GM21737 (cell line): ENCODE data around the gene KAZN.

Experiments used
- ATAC-seq: cut with Tn5 transposase; IDR thresholded peaks from one replicate; pipeline ENCODE4 v1.9.1; 2021; ENCODE audit warnings: mild to moderate bottlenecking, moderate library complexity; ENCODE audit not compliant: unreplicated experiment

KAZN gene

GRCh38 chr1:14705824-14706223 is 107.3 kb downstream of the KAZN start:
- no peak for ATAC-seq

GRCh38 chr1:14706631-14707030 is 108.1 kb downstream of the KAZN start:
- no peak for ATAC-seq

GRCh38 chr1:14707531-14708445 is 109.3 kb downstream of the KAZN start:
- ATAC-seq: no peak

- no peak for ATAC-seq
Observed at GRCh38 chr1:14710331-14710730, 111.8 kb downstream of the KAZN start.

DNA sequence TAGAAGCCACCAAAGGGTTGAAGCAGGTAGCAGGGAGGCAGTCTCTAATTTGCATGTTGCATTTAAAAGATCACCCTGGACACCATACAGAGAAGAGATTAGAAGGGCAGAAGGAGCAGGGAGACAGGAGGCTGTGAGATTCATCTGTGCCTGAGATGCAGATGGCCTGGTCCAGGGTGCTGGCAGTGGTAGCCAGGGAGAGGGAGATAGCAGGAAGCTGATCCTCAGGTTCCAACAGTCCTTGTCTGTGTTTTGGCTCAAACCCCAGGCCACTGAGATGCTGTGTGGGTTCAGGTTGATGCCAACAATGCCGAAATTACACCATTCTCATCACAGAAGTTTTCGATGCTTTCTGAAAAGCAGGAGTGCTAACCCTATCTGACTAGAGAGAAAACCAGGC is 113.7 kb downstream of the KAZN start:
- ATAC-seq: no peak

GRCh38 chr1:14713077-14713476 is 114.6 kb downstream of the KAZN start:
- no peak for ATAC-seq

DNA sequence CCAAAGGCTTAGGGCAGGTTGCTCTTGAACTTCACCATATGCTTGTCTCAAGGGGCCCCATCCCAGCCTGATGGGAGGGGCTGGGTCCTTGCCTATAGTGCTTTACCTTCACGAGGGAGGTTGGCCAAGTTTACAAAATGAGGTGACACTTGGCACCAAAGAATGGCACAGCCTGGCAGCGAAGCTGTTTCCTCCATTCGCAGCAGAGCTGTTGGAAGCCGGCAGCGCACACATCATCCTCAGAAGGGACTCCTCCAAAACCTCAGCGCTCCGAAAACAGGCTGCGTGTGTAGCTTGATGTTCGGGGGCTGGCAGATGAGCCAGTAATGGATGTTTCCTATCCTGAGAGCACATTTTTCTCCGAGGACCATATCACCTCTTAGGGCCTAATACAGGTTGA is 116.8 kb downstream of the KAZN start:
- ATAC-seq: no peak

DNA sequence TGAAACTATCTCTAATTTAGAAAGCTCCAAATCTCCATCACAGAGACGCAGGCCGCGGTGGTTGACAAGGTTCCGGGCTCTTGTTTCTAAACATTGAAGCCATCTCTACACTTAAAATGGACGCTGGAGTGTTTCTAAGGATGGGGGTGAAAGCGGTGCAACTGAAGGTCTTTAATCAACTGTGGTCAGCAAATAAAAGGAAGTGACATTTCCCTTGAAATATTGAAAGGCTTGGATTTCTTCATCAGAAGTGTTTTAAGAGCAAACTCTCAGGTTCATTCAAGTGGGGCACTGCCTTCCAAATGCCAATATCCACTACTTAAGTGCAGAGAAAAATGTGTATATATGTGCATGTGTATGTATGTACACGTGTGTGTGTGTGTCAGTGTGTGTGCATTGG is 117.3 kb downstream of the KAZN start:
- ATAC-seq: no peak

GRCh38 chr1:14716474-14716873 is 118.0 kb downstream of the KAZN start:
- ATAC-seq: no peak

DNA sequence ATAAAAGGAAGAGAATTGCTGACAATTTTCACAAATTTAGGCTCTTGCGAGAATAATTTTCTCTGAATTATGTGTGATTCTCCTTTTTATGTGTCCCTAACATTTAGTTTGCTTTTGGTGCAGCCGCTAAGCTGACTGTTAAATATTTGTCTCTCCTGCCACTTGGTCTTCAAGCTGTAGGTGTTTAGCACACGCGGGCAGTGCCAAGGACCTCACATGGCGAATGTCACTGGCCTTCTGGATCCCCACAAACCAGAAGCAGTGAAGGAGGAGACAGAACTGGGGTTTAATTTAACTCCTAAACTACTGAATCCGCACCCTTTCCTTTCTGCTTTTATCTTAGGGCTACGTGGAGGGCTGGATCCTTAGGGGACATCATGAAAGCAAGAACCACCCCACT is 120.0 kb downstream of the KAZN start:
- no peak for ATAC-seq

DNA sequence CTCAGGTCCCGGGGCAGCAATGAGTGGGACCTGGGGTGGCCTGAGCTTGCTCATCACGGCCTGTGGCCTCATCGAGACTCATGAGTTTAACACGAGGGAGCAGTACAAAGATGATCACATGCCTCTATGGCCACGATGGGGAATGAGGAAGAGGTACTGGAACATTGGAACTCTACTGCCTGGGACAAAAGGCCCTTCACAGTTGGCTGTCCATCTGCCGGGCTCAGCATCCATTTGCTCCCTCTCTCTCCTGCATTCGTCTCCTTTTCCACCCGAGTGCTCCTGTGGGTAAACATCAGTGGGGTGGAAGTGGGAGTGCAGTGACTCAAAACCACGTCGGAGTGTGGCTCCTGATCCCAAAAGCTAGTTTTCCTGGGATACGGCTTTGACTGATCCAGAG is 124.9 kb downstream of the KAZN start:
- ATAC-seq: no peak

DNA sequence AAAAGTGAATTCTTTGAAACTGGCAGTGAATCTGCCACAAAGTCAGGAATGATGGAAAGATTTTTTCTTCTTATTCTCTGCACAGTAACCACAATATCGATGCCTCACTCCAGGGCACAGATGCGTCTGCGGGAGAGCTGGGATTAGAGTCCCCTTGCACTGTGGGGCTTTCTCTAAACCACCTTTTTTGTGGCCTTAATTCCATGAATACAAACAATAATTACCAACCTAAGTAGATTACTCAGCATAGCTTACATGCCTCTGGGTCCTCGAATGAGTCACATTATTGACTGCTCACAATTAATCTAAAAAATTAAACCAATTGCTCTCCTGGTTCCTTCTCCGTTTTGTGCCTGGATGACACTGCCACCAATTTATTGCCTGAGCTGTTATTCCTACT is 125.8 kb downstream of the KAZN start:
- ATAC-seq: no peak

- no peak for ATAC-seq
Observed at GRCh38 chr1:14724678-14725077, 126.2 kb downstream of the KAZN start.

DNA sequence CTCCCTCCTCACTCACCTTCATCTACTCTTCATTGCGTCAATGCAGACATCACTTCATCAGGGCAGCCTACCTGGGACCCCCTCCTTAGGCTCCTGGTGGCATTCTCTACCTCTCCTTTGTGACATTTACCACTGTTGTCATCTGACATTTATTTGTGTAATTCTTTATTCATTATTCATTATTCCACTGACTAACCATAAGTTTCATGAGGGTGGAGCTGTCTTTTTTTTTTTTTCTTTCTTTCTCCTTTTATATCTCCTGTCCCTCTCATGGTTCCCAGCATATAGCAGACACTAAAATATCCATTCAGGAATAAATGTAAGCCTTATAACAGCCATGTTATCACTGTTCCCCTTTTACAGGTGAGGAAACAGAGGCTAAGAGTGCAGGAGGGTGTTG is 126.8 kb downstream of the KAZN start:
- no peak for ATAC-seq

DNA sequence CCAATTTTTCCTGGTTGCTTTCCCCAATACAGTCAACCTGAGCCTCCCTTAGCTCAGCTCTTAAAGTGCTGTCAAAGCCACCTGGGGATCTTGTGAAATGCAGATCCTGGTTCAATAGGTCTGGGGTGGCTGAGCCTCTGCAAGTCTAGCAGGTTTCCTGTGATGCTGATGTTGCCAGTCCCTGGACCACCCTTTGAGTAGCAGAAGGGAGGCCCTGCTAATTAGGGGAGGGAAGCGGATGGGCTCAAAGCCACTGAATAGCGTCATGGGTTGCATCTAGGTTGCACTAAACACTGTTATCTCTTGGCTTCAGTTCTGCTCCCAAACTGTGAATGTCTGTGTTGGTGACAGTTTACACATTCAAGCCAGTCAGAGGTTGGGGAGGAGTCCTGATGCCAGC is 127.2 kb downstream of the KAZN start:
- ATAC-seq: no peak

GRCh38 chr1:14726606-14727005 is 128.1 kb downstream of the KAZN start:
- no peak for ATAC-seq

DNA sequence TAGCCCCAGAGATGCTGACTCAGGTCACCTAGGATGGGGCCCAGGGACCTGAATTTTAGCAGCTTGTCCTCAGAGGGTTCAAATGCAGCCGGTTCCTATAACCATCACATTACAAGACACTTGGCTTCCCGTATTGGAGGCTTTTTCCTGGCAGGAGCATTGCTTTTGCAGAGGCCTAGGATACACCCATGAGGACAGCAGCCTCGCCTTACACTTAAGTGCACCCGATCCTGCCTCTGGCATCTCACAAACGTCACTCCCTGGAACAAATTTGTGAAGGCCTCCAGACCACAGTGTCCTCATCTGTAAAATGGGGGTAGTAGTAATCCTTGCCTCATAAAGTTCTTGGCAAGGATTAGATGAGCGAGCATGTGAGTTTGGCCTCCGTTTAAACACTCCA is 130.0 kb downstream of the KAZN start:
- no peak for ATAC-seq

- ATAC-seq: no peak
Observed at GRCh38 chr1:14732728-14733047, 134.2 kb downstream of the KAZN start.

GRCh38 chr1:14733048-14733778 is 134.7 kb downstream of the KAZN start:
- no peak for ATAC-seq

- ATAC-seq: no peak
Observed at GRCh38 chr1:14733779-14734140, 135.3 kb downstream of the KAZN start.

GRCh38 chr1:14735841-14736240 is 137.4 kb downstream of the KAZN start:
- no peak for ATAC-seq

DNA sequence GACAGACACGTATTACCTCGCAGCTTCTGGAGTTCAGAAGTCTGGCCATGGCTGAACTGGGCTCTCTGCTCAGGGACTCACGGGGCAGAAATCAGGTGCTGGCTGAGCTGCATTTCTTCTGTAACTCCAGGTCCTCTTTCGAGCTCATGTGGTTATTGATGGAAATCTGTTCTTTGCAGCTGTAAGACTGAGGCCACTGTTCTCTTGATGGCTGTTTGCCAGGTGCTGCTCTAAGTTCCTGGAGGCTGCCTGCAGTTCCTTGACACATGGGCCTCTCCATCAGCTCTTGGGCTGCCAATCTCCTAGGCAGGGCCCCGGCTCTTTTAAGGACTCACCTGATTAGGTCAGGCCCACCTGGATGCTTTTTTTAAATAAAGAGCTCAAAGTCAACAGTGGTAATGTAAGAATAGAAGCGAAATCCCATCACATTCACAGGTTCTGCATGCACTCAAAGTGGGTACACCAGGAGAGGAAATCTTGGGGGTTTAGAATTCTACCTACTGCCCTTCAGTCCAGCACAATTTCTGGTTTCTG is 139.1 kb downstream of the KAZN start:
- ATAC-seq: no peak
